Body of pancreas (tissue), 4 donors: ENCODE results near the gene TBC1D19. TPM values are rescaled to one million over a fixed set of nuclear protein-coding genes. Genes with fewer than 3 reads are reported as not detected.
"Not testable (repeated sequence)": the region's sequence is repeated elsewhere in the genome, so short reads cannot be mapped to it uniquely, and the experiment has no call there.

Experiments
- ATAC-seq: fragments of 150-250 bp; one replicate; pipeline ENCODE4 v1.9.1; 2016
- DNase-seq, 4 donors: peaks; one replicate each; pipeline ENCODE4 v3.0.0-alpha.2; 2019
- H3K27ac ChIP-seq, 4 donors: fragments of 200-600 bp; sonication (generic); 1 replicate in 3 of 4; 2 replicates in 1 of 4; pipeline versions ENCODE4 v1.5.1 to v1.6.1; 2016 to 2019; ENCODE audit warnings: mild to moderate bottlenecking in 1 of 4, mixed read lengths in 1 of 4, moderate library complexity in 1 of 4
- H3K27me3 ChIP-seq, 2 donors: fragments of 200-600 bp; sonication (generic); one replicate each; pipeline ENCODE4 v1.6.0; 2016; ENCODE audit warnings: mild to moderate bottlenecking in 1 of 2
- H3K36me3 ChIP-seq, 2 donors: fragments of 200-600 bp; sonication (generic); replicated peaks in 1 of 2; 2 replicates each; pipeline ENCODE4 v1.5.1; 2016; ENCODE audit warnings: low read depth in 2 of 2; ENCODE audit not compliant: insufficient read depth in 1 of 2
- H3K4me1 ChIP-seq: fragments of 200-600 bp; sonication (generic); one replicate; pipeline ENCODE4 v1.6.0; 2016
- H3K4me3 ChIP-seq, 2 donors: fragments of 200-600 bp; sonication (generic); 1 replicate in 1 of 2; 2 replicates in 1 of 2; pipeline ENCODE4 v1.5.1; 2016 to 2019
- H3K9me3 ChIP-seq, 3 donors: fragments of 200-600 bp; sonication (generic); 1 replicate in 2 of 3; 2 replicates in 1 of 3; pipeline ENCODE4 v1.5.1; 2016
- POLR2A ChIP-seq, 3 donors: fragments of 450-650 bp; IDR thresholded peaks; one replicate each; pipeline ENCODE4 v1.6.1; 2016; ENCODE audit warnings: antibody characterized with exemption in 3 of 3, mild to moderate bottlenecking in 2 of 3
- WGBS, 2 donors: methylation state at CpG; one replicate each; pipeline ENCODE4 v1.1.5; 2017; 5-methylcytosine and 5-hydroxymethylcytosine counted together
- intact Hi-C: fragments of 100-400 bp; cut with DNase I; formaldehyde crosslinking; loops from one replicate; pipeline ENCODE4 v1.15.1; 2023
- total RNA-seq, 2 donors: library from RNA; depleted of rRNA; stranded (reverse); fragments of >200 nt; gene quantifications; one replicate each; pipeline ENCODE4 v1.1.0, GENCODE V29; 2016
- TF ChIP-seq, protein P1 (sequence below), 7 experiments: fragments of 450-650 bp in 4 of 7; fragments of 200-600 bp in 3 of 7; sonication (generic) in 3 of 7; IDR thresholded peaks; one replicate each; pipeline ENCODE4 v1.5.1; 2016 to 2019; ENCODE audit warnings: antibody characterized with exemption in 7 of 7

The TBC1D19 gene
- total RNA-seq, 2 donors from 2014 or later, result 22.8 to 30.7 TPM

DNA sequence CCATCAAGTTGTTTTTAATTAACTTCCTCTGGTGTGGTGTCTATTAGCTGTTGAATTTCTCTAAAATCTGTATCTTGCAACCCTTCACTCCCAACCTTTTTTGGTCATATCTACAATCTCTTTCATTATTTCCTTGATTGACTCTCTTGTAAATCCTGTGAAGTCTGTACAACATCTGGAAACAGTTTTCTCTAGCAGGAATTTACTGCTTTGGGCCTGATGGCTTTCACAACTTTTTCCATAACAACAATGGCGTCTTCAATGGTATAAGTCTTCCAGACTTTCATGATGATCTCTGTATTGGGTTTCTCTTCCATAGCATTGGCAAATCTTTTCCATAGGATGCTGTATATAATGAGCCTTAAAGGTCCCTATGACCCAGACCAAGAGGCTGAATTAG lies 49.0 kb downstream of the TBC1D19 start:
- intact Hi-C loops, result no loop called here
- H3K27me3 ChIP-seq, result no peaks in the 10 kb centered on the region
- H3K27ac ChIP-seq, result no peak overlapping the region
- DNase-seq (no peak), ATAC-seq (no peak)
- WGBS, 2 donors, result 93 to 94% methylated on average over 1 of the region's 1 CpG
- H3K4me1 ChIP-seq, result no peaks in the 10 kb centered on the region
- no peak overlapping the region for H3K4me3 ChIP-seq
- peaks cover 0 to 1% of the 10 kb centered on the region in 2 donors for H3K36me3 ChIP-seq
- no peaks in the 10 kb centered on the region for H3K9me3 ChIP-seq
- TF ChIP-seq, protein P1, sequence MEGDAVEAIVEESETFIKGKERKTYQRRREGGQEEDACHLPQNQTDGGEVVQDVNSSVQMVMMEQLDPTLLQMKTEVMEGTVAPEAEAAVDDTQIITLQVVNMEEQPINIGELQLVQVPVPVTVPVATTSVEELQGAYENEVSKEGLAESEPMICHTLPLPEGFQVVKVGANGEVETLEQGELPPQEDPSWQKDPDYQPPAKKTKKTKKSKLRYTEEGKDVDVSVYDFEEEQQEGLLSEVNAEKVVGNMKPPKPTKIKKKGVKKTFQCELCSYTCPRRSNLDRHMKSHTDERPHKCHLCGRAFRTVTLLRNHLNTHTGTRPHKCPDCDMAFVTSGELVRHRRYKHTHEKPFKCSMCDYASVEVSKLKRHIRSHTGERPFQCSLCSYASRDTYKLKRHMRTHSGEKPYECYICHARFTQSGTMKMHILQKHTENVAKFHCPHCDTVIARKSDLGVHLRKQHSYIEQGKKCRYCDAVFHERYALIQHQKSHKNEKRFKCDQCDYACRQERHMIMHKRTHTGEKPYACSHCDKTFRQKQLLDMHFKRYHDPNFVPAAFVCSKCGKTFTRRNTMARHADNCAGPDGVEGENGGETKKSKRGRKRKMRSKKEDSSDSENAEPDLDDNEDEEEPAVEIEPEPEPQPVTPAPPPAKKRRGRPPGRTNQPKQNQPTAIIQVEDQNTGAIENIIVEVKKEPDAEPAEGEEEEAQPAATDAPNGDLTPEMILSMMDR (IDR thresholded peaks at IDR 0.05), result no peak
- TF ChIP-seq POLR2A (IDR thresholded peaks at IDR 0.05), result no peak

DNA sequence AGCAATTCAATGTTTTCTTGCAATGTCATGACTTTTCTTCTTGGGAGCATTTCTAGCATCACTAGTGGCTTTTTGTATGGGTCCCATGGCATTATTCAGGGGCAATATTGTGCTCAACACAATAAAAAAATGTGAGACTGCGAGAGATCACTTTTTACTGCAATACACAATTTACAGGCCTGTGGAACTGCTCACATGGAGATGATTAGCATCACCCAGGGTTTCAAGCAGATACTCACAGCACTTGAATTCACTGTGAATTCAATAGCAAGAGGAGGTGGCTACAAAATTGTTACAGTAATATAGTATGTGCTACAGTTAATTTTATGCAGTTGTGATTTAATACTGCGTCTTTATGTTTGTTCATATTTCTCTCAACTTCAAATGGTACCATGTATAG lies 50.4 kb downstream of the TBC1D19 start:
- DNase-seq (no peak), ATAC-seq (no peak)
- no peak for TF ChIP-seq POLR2A (IDR thresholded peaks at IDR 0.05)
- TF ChIP-seq, protein P1 (IDR thresholded peaks at IDR 0.05), result no peak
- no peaks in the 10 kb centered on the region for H3K9me3 ChIP-seq
- H3K4me3 ChIP-seq, result no peak overlapping the region
- no peak overlapping the region for H3K27ac ChIP-seq
- H3K27me3 ChIP-seq, result no peaks in the 10 kb centered on the region
- 97% methylated on average over 2 of the region's 2 CpGs for WGBS, 2 donors
- intact Hi-C loops, result no loop called here
- peaks cover 0 to 3% of the 10 kb centered on the region in 2 donors for H3K36me3 ChIP-seq
- H3K4me1 ChIP-seq, result no peaks in the 10 kb centered on the region

DNA sequence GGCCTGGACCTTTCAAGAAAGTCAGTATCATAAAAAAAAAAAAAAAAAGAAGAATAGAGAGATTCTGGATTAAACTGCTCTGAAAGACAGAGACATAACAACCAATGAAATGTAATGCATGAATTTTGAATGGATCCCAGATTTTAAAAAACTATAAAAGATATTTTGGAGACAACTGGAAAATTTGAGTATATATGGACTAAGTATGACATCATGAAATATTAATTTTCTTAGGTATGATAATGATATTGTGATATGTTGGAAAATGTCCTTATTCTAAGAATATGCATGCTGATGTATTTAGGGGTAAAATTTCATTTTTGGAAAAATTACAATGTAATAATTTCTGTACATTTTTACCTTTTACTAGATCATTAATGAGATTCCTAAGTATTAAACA lies 52.6 kb downstream of the TBC1D19 start:
- no peak overlapping the region for H3K4me3 ChIP-seq
- H3K27me3 ChIP-seq, result no peaks in the 10 kb centered on the region
- no peaks in the 10 kb centered on the region for H3K9me3 ChIP-seq
- TF ChIP-seq, protein P1 (IDR thresholded peaks at IDR 0.05), result no peak
- no peak for TF ChIP-seq POLR2A (IDR thresholded peaks at IDR 0.05)
- ATAC-seq, result no peak
- intact Hi-C loops, result no loop called here
- no peak for DNase-seq
- H3K4me1 ChIP-seq, result no peaks in the 10 kb centered on the region
- no peak overlapping the region for H3K27ac ChIP-seq
- peaks cover 0 to 3% of the 10 kb centered on the region in 2 donors for H3K36me3 ChIP-seq

DNA sequence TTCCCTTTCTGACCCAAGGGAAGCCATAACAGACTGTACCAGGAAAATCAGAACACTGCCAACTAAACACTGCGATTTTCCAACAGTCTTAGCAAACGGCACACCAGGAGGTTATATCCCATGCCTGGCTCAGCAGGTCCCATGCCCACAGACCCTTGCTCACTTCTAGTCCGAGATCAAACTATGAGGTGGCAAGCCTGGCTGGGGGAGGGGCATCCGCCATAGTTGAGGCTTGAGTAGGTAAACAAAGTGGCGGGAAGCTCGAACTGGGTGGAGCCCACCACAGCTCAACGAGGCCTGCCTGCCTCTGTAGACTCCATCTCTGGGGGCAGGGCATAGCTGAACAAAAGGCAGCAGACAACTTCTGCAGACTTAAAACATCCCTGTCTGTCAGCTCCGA lies 56.8 kb downstream of the TBC1D19 start:
- H3K4me3 ChIP-seq, intact Hi-C loops, ATAC-seq, DNase-seq, H3K27me3 ChIP-seq, H3K9me3 ChIP-seq, H3K36me3 ChIP-seq, H3K27ac ChIP-seq, H3K4me1 ChIP-seq: not testable (repeated sequence)
- WGBS, 2 donors, result 92 to 97% methylated on average over 7 to 8 of the region's 8 CpGs

DNA sequence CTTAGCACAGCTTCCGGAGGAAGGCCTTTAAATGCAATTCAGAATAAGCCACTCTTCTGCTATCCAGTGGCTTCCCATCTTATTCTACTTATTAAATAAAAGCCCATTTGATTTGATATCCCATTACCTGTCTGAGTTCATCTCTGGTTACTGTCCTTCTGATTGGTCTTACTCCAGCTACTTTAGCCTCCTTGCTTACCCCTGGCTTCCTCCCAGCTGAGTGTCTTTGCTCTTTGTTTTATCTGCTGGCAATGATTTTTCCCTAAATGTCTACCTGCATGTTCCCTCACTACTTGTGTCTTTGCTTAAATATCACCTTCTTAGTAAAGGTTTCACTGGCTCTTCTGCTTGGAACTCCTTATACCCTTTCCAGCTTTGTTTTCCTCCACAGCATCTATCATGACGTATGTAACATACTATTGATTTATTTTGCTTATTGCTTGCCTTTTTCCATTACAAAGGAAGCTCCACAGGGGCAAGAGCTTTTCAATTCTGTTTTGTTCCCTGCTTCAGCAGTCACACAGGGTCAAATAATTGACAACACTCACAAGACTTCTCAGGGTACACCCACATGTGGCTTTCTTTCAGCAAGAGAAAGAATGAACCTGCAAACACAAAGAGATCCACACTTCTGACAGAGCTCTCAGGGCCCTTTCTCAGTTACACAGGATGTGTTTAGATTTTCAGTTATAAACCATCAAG lies 63.8 kb downstream of the TBC1D19 start:
- intact Hi-C loops, result no loop called here
- H3K4me1 ChIP-seq, result no peaks in the 10 kb centered on the region
- WGBS, 2 donors, result 85 to 89% methylated on average over 2 of the region's 2 CpGs
- TF ChIP-seq, protein P1 (IDR thresholded peaks at IDR 0.05), result no peak
- no peak for TF ChIP-seq POLR2A (IDR thresholded peaks at IDR 0.05)
- no peak for DNase-seq
- no peak overlapping the region for H3K27ac ChIP-seq
- no peaks in the 10 kb centered on the region for H3K9me3 ChIP-seq
- no peak for ATAC-seq
- H3K36me3 ChIP-seq, result no peaks in the 10 kb centered on the region
- no peak overlapping the region for H3K4me3 ChIP-seq
- no peaks in the 10 kb centered on the region for H3K27me3 ChIP-seq
